H1 (cell line): ENCODE results near the gene COQ2. TPM values are rescaled to one million over a fixed set of nuclear protein-coding genes. Genes with fewer than 3 reads are reported as not detected.

Experiments used
- CTCF ChIA-PET: fragments of 300-600 bp; sonication (Branson Sonifier 250); formaldehyde crosslinking; loops from one replicate; lab custom pipeline; 2021; ENCODE audit not compliant: partially characterized antibody; lab: Charles Lee
- POLR2A ChIA-PET: fragments of 300-600 bp; sonication (Branson Sonifier 250); formaldehyde crosslinking; loops from one replicate; lab custom pipeline; 2021; ENCODE audit warnings: inconsistent platforms; ENCODE audit not compliant: partially characterized antibody; lab: Charles Lee
- DNase-seq, 2 experiments: peaks; one replicate each; pipeline versions ENCODE4 v3.0.0 to v3.0.0-alpha.2; 2010 to 2022; ENCODE audit warnings: low spot score in 2 of 2, low read depth in 1 of 2, mixed read lengths in 1 of 2
- FAIRE-seq: peaks from 2 replicates; lab custom pipeline; 2011; peaks lifted over from hg19 to GRCh38; lab: Jason Lieb, UNC
- H2AFZ ChIP-seq: 2 replicates; pipeline ENCODE4 v1.8.1; 2012; ENCODE audit warnings: low read length, inconsistent platforms
- H2AK5ac ChIP-seq: 2 replicates; pipeline ENCODE4 v1.6.1; 2013; ENCODE audit warnings: low read depth, low read length
- H2BK120ac ChIP-seq: replicated peaks from 2 replicates; pipeline ENCODE3; 2013; ENCODE audit warnings: low read depth, low read length, inconsistent platforms
- H2BK12ac ChIP-seq: 2 replicates; pipeline ENCODE4 v1.6.1; 2013; ENCODE audit warnings: low read depth, low read length
- H2BK15ac ChIP-seq: 2 replicates; pipeline ENCODE4 v1.6.1; 2013; ENCODE audit warnings: low read length
- H2BK20ac ChIP-seq: 2 replicates; pipeline ENCODE4 v1.6.1; 2013; ENCODE audit warnings: low read length
- H2BK5ac ChIP-seq: 2 replicates; pipeline ENCODE4 v1.6.1; 2013; ENCODE audit warnings: low read depth, low read length
- H3K14ac ChIP-seq: 2 replicates; pipeline ENCODE4 v1.6.1; 2013; ENCODE audit warnings: inconsistent platforms; ENCODE audit not compliant: insufficient read length
- H3K18ac ChIP-seq: 2 replicates; pipeline ENCODE4 v1.6.1; 2013; ENCODE audit warnings: low read length; ENCODE audit errors: extremely low read depth
- H3K23ac ChIP-seq: 2 replicates; pipeline ENCODE4 v1.6.1; 2013; ENCODE audit warnings: inconsistent platforms; ENCODE audit not compliant: insufficient read length
- H3K23me2 ChIP-seq: 2 replicates; pipeline ENCODE4 v1.6.1; 2013; ENCODE audit warnings: low read depth, low read length
- H3K27ac ChIP-seq: 2 replicates; pipeline ENCODE4 v1.6.1; 2011; ENCODE audit warnings: low read depth, low read length, inconsistent platforms
- H3K27me3 ChIP-seq, 4 experiments: replicated peaks in 1 of 4; 1 replicate in 1 of 4; 2 replicates in 3 of 4; pipeline versions ENCODE4 v1.6.1 to v1.8.1; 2011 to 2013; ENCODE audit warnings: low read length in 3 of 4, mild to moderate bottlenecking in 3 of 4, inconsistent platforms in 2 of 4, mixed read lengths in 2 of 4, moderate library complexity in 1 of 4; ENCODE audit not compliant: control insufficient read depth in 3 of 4, insufficient read depth in 3 of 4; ENCODE audit errors: extremely low read depth in 1 of 4
- H3K36me3 ChIP-seq, 4 experiments: 2 replicates each; pipeline versions ENCODE4 v1.6.1 to v1.8.1; 2011 to 2013; ENCODE audit warnings: mild to moderate bottlenecking in 4 of 4, low read length in 3 of 4, moderate library complexity in 2 of 4, control low read depth in 1 of 4, inconsistent platforms in 1 of 4; ENCODE audit not compliant: insufficient read depth in 4 of 4, control insufficient read depth in 2 of 4
- H3K4ac ChIP-seq: replicated peaks from 2 replicates; pipeline ENCODE3; 2013; ENCODE audit warnings: low read length, low read depth, mixed read lengths, inconsistent platforms; ENCODE audit not compliant: insufficient read length
- H3K4me1 ChIP-seq, 4 experiments: replicated peaks in 1 of 4; 1 replicate in 1 of 4; 2 replicates in 3 of 4; pipeline versions ENCODE4 v1.6.1 to v1.8.1; 2011 to 2013; ENCODE audit warnings: low read length in 3 of 4, inconsistent platforms in 2 of 4, mixed read lengths in 1 of 4; ENCODE audit not compliant: insufficient read depth in 4 of 4, control insufficient read depth in 3 of 4
- H3K4me2 ChIP-seq, 2 experiments: 2 replicates each; pipeline versions ENCODE4 v1.6.1 to v1.8.1; 2011 to 2013; ENCODE audit warnings: low read depth in 2 of 2, low read length in 2 of 2, control low read depth in 1 of 2, inconsistent platforms in 1 of 2, mild to moderate bottlenecking in 1 of 2; ENCODE audit not compliant: insufficient read depth in 1 of 2
- H3K4me3 ChIP-seq, 4 experiments: fragments of 200-600, 300-600 bp in 1 of 4; sonication (generic), shearing (Covaris generic), sonication (Bioruptor Twin) in 1 of 4; 2 replicates each; pipeline versions ENCODE4 v1.5.1 to v1.8.1; 2011 to 2016; ENCODE audit warnings: low read length in 4 of 4, low read depth in 3 of 4, control low read depth in 2 of 4, inconsistent platforms in 2 of 4, mild to moderate bottlenecking in 2 of 4, mixed read lengths in 1 of 4, moderate library complexity in 1 of 4; ENCODE audit not compliant: insufficient read depth in 2 of 4; ENCODE audit errors: extremely low read depth in 1 of 4
- H3K56ac ChIP-seq: replicated peaks from 2 replicates; pipeline ENCODE3; 2013; ENCODE audit warnings: low read depth, mild to moderate bottlenecking, mixed read lengths, low read length, inconsistent platforms; ENCODE audit not compliant: insufficient read length
- H3K79me1 ChIP-seq: 2 replicates; pipeline ENCODE4 v1.6.1; 2013; ENCODE audit warnings: low read depth, low read length, control low read depth
- H3K79me2 ChIP-seq, 2 experiments: 2 replicates each; pipeline versions ENCODE4 v1.6.1 to v1.8.1; 2012 to 2013; ENCODE audit warnings: low read length in 2 of 2, mild to moderate bottlenecking in 2 of 2, inconsistent platforms in 1 of 2; ENCODE audit not compliant: insufficient read depth in 2 of 2, control insufficient read depth in 1 of 2
- H3K9ac ChIP-seq, 4 experiments: replicated peaks in 1 of 4; 1 replicate in 1 of 4; 2 replicates in 3 of 4; pipeline versions ENCODE4 v1.6.1 to v1.8.1; 2011 to 2013; ENCODE audit warnings: low read depth in 3 of 4, low read length in 3 of 4, control low read depth in 2 of 4, mild to moderate bottlenecking in 2 of 4, moderate library complexity in 2 of 4, inconsistent platforms in 1 of 4; ENCODE audit errors: extremely low read depth in 1 of 4
- H3K9me3 ChIP-seq, 2 experiments: 2 replicates each; pipeline versions ENCODE4 v1.6.1 to v1.8.1; 2012 to 2013; ENCODE audit warnings: mild to moderate bottlenecking in 2 of 2, moderate library complexity in 2 of 2, control low read depth in 1 of 2, inconsistent platforms in 1 of 2, low read depth in 1 of 2, low read length in 1 of 2, mixed read lengths in 1 of 2; ENCODE audit not compliant: insufficient read depth in 2 of 2
- H4K20me1 ChIP-seq, 2 experiments: replicated peaks in 1 of 2; 2 replicates each; pipeline versions ENCODE3 to v1.8.1; 2011 to 2013; ENCODE audit warnings: inconsistent platforms in 2 of 2, low read length in 2 of 2, mild to moderate bottlenecking in 1 of 2; ENCODE audit not compliant: insufficient read depth in 2 of 2, control insufficient read depth in 1 of 2
- H4K5ac ChIP-seq: 2 replicates; pipeline ENCODE4 v1.6.1; 2013; ENCODE audit warnings: low read length, low read depth, mixed read lengths, inconsistent platforms; ENCODE audit not compliant: insufficient read length
- H4K8ac ChIP-seq: 2 replicates; pipeline ENCODE4 v1.8.0; 2013; ENCODE audit warnings: mild to moderate bottlenecking, moderate library complexity, low read length, inconsistent platforms; ENCODE audit not compliant: insufficient read depth; ENCODE audit errors: extremely low read depth
- H4K91ac ChIP-seq: replicated peaks from 2 replicates; pipeline ENCODE3; 2013; ENCODE audit warnings: low read length, mixed read lengths, inconsistent platforms; ENCODE audit not compliant: insufficient read length
- CBX5 ChIP-seq: fragments of 300-800, 300-1000 bp; sonication (generic); IDR thresholded peaks from 2 replicates; pipeline ENCODE4 v1.7.1; 2016; ENCODE audit warnings: antibody characterized with exemption, low read length, low read depth
- CEBPB ChIP-seq: IDR thresholded peaks from 2 replicates; pipeline ENCODE4 v1.6.1; 2012; ENCODE audit warnings: low read depth, low read length
- E2F6 ChIP-seq: IDR thresholded peaks from 2 replicates; pipeline ENCODE4 v1.6.1; 2012; ENCODE audit warnings: inconsistent platforms
- KDM4A ChIP-seq: IDR thresholded peaks from one replicate; pipeline ENCODE4 v1.7.1; 2012; ENCODE audit warnings: low read depth, mild to moderate bottlenecking, moderate library complexity, low read length, inconsistent platforms; ENCODE audit not compliant: severe bottlenecking
- KDM5A ChIP-seq: fragments of 200-600 bp; IDR thresholded peaks from 2 replicates; pipeline ENCODE4 v1.7.1; 2012; ENCODE audit warnings: mild to moderate bottlenecking, low read length, inconsistent platforms, mixed read lengths
- MAX ChIP-seq: IDR thresholded peaks from 2 replicates; pipeline ENCODE4 v1.6.1; 2012; ENCODE audit warnings: inconsistent platforms
- NANOG ChIP-seq: IDR thresholded peaks from 2 replicates; pipeline ENCODE4 v1.6.1; 2011; ENCODE audit warnings: low read length, low read depth, mild to moderate bottlenecking, inconsistent platforms; ENCODE audit not compliant: insufficient read depth, poor library complexity, severe bottlenecking
- NRF1 ChIP-seq: IDR thresholded peaks from 2 replicates; pipeline ENCODE4 v1.6.1; 2011; ENCODE audit warnings: mild to moderate bottlenecking, low read depth, low read length, improper control_type of control experiment
- POLR2A ChIP-seq, 2 experiments: IDR thresholded peaks; 1 replicate in 1 of 2; 2 replicates in 1 of 2; pipeline ENCODE4 v1.6.1; 2011; ENCODE audit warnings: low read depth in 2 of 2, low read length in 2 of 2, mild to moderate bottlenecking in 2 of 2; ENCODE audit errors: control extremely low read depth in 1 of 2
- RFX5 ChIP-seq: IDR thresholded peaks from 2 replicates; pipeline ENCODE4 v1.6.1; 2011; ENCODE audit warnings: low read depth, low read length, improper control_type of control experiment, borderline replicate concordance
- RXRA ChIP-seq: IDR thresholded peaks from 2 replicates; pipeline ENCODE4 v1.6.1; 2011; ENCODE audit warnings: low read depth, mild to moderate bottlenecking, low read length, moderate library complexity; ENCODE audit not compliant: insufficient read depth
- SIN3A ChIP-seq, 2 experiments: IDR thresholded peaks in 1 of 2; conservative IDR thresholded peaks in 1 of 2; 2 replicates each; pipeline ENCODE4 v1.6.1; 2011 to 2012; ENCODE audit warnings: low read length in 2 of 2, improper control_type of control experiment in 1 of 2, low read depth in 1 of 2, mild to moderate bottlenecking in 1 of 2
- SP2 ChIP-seq: IDR thresholded peaks from 2 replicates; pipeline ENCODE4 v1.6.1; 2012; ENCODE audit warnings: mild to moderate bottlenecking, low read length, inconsistent platforms
- SP4 ChIP-seq: IDR thresholded peaks from 2 replicates; pipeline ENCODE4 v1.6.1; 2012; ENCODE audit warnings: low read length, inconsistent platforms
- WGBS, 2 experiments: shearing (Covaris generic) in 1 of 2; methylation state at CpG; one replicate each; pipeline versions ENCODE4 v1.1.6 to v1.1.7; 2013 to 2015; ENCODE audit warnings: low lambda C conversion rate in 2 of 2, mixed read lengths in 2 of 2, inconsistent platforms in 1 of 2, low coverage in 1 of 2, missing lambda C conversion rate in 1 of 2; ENCODE audit not compliant: insufficient replicate concordance in 2 of 2, insufficient coverage in 1 of 2, insufficient read length in 1 of 2; ENCODE audit errors: extremely low coverage in 1 of 2, missing lambda C conversion rate in 1 of 2; 5-methylcytosine and 5-hydroxymethylcytosine counted together
- polyA plus RNA-seq, 7 experiments: library from polyadenylated mRNA; depleted of rRNA in 3 of 7; stranded (reverse) in 5 of 7; unstranded in 2 of 7; fragments of >200 nt in 5 of 7; fragments of 200-250 nt in 2 of 7; gene quantifications; 1 replicate in 5 of 7; 2 replicates in 1 of 7; 4 replicates in 1 of 7; pipeline versions ENCODE4 v1.2.1 to v1.2.3, GENCODE V29; 2011 to 2013; ENCODE audit warnings: missing spikeins in 2 of 7, mixed read lengths in 2 of 7
- total RNA-seq: library from RNA; stranded (reverse); fragmentation: NEBNext Ultra II Directional; extraction: Animal tissue kit (Norgen Biotek cat#: 25700); gene quantifications from 2 replicates; pipeline ENCODE4 v1.2.1, GENCODE V29; 2021

Gene COQ2
- total and polyA plus RNA-seq, 2 of the 8 experiments (the other 6 are each of a cell fraction or from before 2014, with no cell fraction given): 21.5 to 22.9 TPM

GRCh38 chr4:83232082-83232481 is 52.5 kb downstream of the COQ2 start:
- H2AK5ac ChIP-seq: no peak overlapping the region
- H3K23me2 ChIP-seq: no peaks in the 10 kb centered on the region
- no peak overlapping the region for H2BK20ac ChIP-seq
- no peak overlapping the region for H3K4me2 ChIP-seq
- no peaks in the 10 kb centered on the region for H3K9me3 ChIP-seq
- no peak overlapping the region for H2BK5ac ChIP-seq
- no peak overlapping the region for H3K14ac ChIP-seq
- no peak overlapping the region for H3K56ac ChIP-seq
- 86% methylated on average over 1 of the region's 1 CpG; no CpG with 5 or more reads in 1 of the 2 experiments for WGBS, 2 experiments
- no peaks in the 10 kb centered on the region for H3K79me2 ChIP-seq
- H3K4me3 ChIP-seq: no peak overlapping the region
- no peak overlapping the region for H3K27ac ChIP-seq
- no peak overlapping the region for H2BK12ac ChIP-seq
- H3K23ac ChIP-seq: no peak overlapping the region
- no peak overlapping the region for H3K18ac ChIP-seq
- H3K36me3 ChIP-seq: no peaks in the 10 kb centered on the region
- no peak overlapping the region for H2AFZ ChIP-seq
- H3K79me1 ChIP-seq: no peaks in the 10 kb centered on the region
- CTCF ChIA-PET: no interaction called here
- H2BK15ac ChIP-seq: no peak overlapping the region
- no peaks in the 10 kb centered on the region for H4K20me1 ChIP-seq
- H3K9ac ChIP-seq: no peak overlapping the region
- no peak overlapping the region for H3K4ac ChIP-seq
- H4K5ac ChIP-seq: no peak overlapping the region
- POLR2A ChIA-PET: no interaction called here
- H3K27me3 ChIP-seq: no peaks in the 10 kb centered on the region
- FAIRE-seq (no peak), DNase-seq (no peak)
- H2BK120ac ChIP-seq: no peak overlapping the region
- H4K91ac ChIP-seq: no peak overlapping the region
- no peak overlapping the region for H4K8ac ChIP-seq
- no peaks in the 10 kb centered on the region for H3K4me1 ChIP-seq
- TF ChIP-seq E2F6 (no peak), SIN3A (conservative IDR thresholded peaks at IDR 0.05 in 1 of 2, IDR thresholded peaks at IDR 0.05 in 1 of 2; ENCODE audit: low read depth in 1 of 2, low read length in 2 of 2) (no peak), RXRA (no peak), NRF1 (no peak), NANOG (no peak), RFX5 (no peak), MAX (no peak), KDM5A (no peak), SP4 (no peak), POLR2A (IDR thresholded peaks at IDR 0.05; ENCODE audit: control extremely low read depth in 1 of 2, low read depth in 2 of 2, low read length in 2 of 2) (no peak), CEBPB (no peak), SP2 (no peak), KDM4A (no peak), CBX5 (no peak)
